Measurements from ENCODE around the gene FADS3. TPM values are rescaled to one million over a fixed set of nuclear protein-coding genes. Genes with fewer than 3 reads are reported as not detected.

FADS3 gene
- total RNA-seq, 1 experiment from 2014 or later, result 50.0 TPM

- H3K9me3 Mint-ChIP-seq, result 0 out of 2 replicates have a peak, but pooled peaks cover 3% of the 10 kb centered on the region
- peaks cover 3% of the 10 kb centered on the region; the same call in 1 of the 2 replicates for H3K4me1 Mint-ChIP-seq
- POLR2A ChIA-PET, result no interaction called here
- no peak for TF ChIP-seq FOXK1 (CRISPR knock-in tag; IDR thresholded peaks at IDR 0.05)
- TF ChIP-seq IRF2 (CRISPR knock-in tag; IDR thresholded peaks at IDR 0.05; ENCODE audit: borderline replicate concordance, low read depth), result no peak
- no peak for TF ChIP-seq MLX (CRISPR knock-in tag; IDR thresholded peaks at IDR 0.05)
- TF ChIP-seq E2F5 (CRISPR knock-in tag; IDR thresholded peaks at IDR 0.05), result no peak
- no peak for TF ChIP-seq ARID4B (CRISPR knock-in tag; IDR thresholded peaks at IDR 0.05; ENCODE audit: borderline replicate concordance)
- no peak for TF ChIP-seq ZNF138 (CRISPR knock-in tag; conservative IDR thresholded peaks at IDR 0.05)
- TF ChIP-seq CREM (CRISPR knock-in tag; IDR thresholded peaks at IDR 0.05), result no peak
- TF ChIP-seq ATF6 (CRISPR knock-in tag; IDR thresholded peaks at IDR 0.05), result no peak
- TF ChIP-seq NFE2L1 (CRISPR knock-in tag; IDR thresholded peaks at IDR 0.05), result no peak
- TF ChIP-seq IRF1 (CRISPR knock-in tag; IDR thresholded peaks at IDR 0.05), result no peak
- no peak for TF ChIP-seq OVOL2 (CRISPR knock-in tag; IDR thresholded peaks at IDR 0.05; ENCODE audit: borderline replicate concordance)
- no peak for TF ChIP-seq ESRRA (CRISPR knock-in tag; IDR thresholded peaks at IDR 0.05; ENCODE audit: borderline replicate concordance)
- no peak for TF ChIP-seq TEAD1 (CRISPR knock-in tag; IDR thresholded peaks at IDR 0.05)
- no peaks in the 10 kb centered on the region for H3K27me3 Mint-ChIP-seq (ENCODE audit: low read depth)
- ATAC-seq, result no peak
- no peak overlapping the region for H3K4me3 Mint-ChIP-seq
- DNase-seq (ENCODE audit: low spot score), result no peak
- peaks cover 89% of the 10 kb centered on the region for H3K36me3 Mint-ChIP-seq
- H3K27ac Mint-ChIP-seq, result no peak overlapping the region
- CTCF ChIA-PET, result no interaction called here
Observed at GRCh38 chr11:61842528-61842820, 48.9 kb downstream of the FADS3 start.

- Mint-ChIP-seq H3K27me3 (ENCODE audit: low read depth) (no peaks in the 10 kb centered on the region), H3K27ac (no peak overlapping the region; the same call in 1 of the 2 replicates), H3K4me3 (no peak overlapping the region), H3K9me3 (0 out of 2 replicates have a peak, but pooled peaks cover 3% of the 10 kb centered on the region), H3K36me3 (peaks cover 88% of the 10 kb centered on the region), H3K4me1 (peaks cover 6% of the 10 kb centered on the region)
- TF ChIP-seq ZNF121 (CRISPR knock-in tag; IDR thresholded peaks at IDR 0.05) (no peak), TEAD1 (CRISPR knock-in tag; IDR thresholded peaks at IDR 0.05) (no peak)
- DNase-seq (ENCODE audit: low spot score) (no peak), ATAC-seq (no peak)
- ChIA-PET POLR2A (no interaction called here), CTCF (no interaction called here)
Observed at GRCh38 chr11:61841636-61842527, 49.5 kb downstream of the FADS3 start.
